Stimulated activated naive B cell treated with anti-CD40 and anti-IgM and Interleukin-4, amounts not matched to agents 10 μg/mL and 1 μg/mL and 100 μg/mL, for 72 hours (primary cell): ENCODE results near the gene RALB.
A peak's percentile ranks its signal among the peaks of the same experiment; 100 is the strongest.

Experiments
- ATAC-seq, 2 donors: fragments of 150-1000 bp; cut with Tn5 transposase; replicated peaks; 2 replicates each; pipeline ENCODE4 v1.10.0; 2021; ENCODE audit warnings: moderate library complexity in 1 of 2
- DNase-seq: peaks from one replicate; pipeline ENCODE4 v3.0.0; 2021
- H3K27ac Mint-ChIP-seq: one replicate; pipeline ENCODE4 v1.8.0; 2022; ENCODE audit warnings: mild to moderate bottlenecking, mixed read lengths
- H3K27me3 Mint-ChIP-seq, 2 donors: one replicate each; pipeline ENCODE4 v1.8.0; 2022; ENCODE audit warnings: mixed read lengths in 2 of 2
- H3K36me3 Mint-ChIP-seq, 2 donors: one replicate each; pipeline ENCODE4 v1.8.0; 2022; ENCODE audit warnings: mixed read lengths in 2 of 2, mild to moderate bottlenecking in 1 of 2
- H3K4me1 Mint-ChIP-seq, 2 donors: one replicate each; pipeline ENCODE4 v1.8.0; 2022; ENCODE audit warnings: mixed read lengths in 2 of 2, mild to moderate bottlenecking in 1 of 2
- H3K4me3 Mint-ChIP-seq, 2 donors: one replicate each; pipeline ENCODE4 v1.8.0; 2022; ENCODE audit warnings: mild to moderate bottlenecking in 2 of 2, mixed read lengths in 2 of 2, moderate library complexity in 1 of 2
- H3K9me3 Mint-ChIP-seq, 2 donors: one replicate each; pipeline ENCODE4 v1.8.0; 2022; ENCODE audit warnings: mixed read lengths in 2 of 2, mild to moderate bottlenecking in 1 of 2

Gene RALB

GRCh38 chr2:120293096-120294007 is 40.7 kb downstream of the RALB start:
- no peak overlapping the region for H3K4me3 Mint-ChIP-seq
- DNase-seq (no peak), ATAC-seq (no peak)
- no peaks in the 10 kb centered on the region for H3K27me3 Mint-ChIP-seq
- peaks cover 69% of the 10 kb centered on the region in 2 donors for H3K36me3 Mint-ChIP-seq
- no peaks in the 10 kb centered on the region for H3K9me3 Mint-ChIP-seq
- peak overlapping the region; percentile 74 for H3K27ac Mint-ChIP-seq
- peaks cover 15 to 30% of the 10 kb centered on the region in 2 donors for H3K4me1 Mint-ChIP-seq

DNA sequence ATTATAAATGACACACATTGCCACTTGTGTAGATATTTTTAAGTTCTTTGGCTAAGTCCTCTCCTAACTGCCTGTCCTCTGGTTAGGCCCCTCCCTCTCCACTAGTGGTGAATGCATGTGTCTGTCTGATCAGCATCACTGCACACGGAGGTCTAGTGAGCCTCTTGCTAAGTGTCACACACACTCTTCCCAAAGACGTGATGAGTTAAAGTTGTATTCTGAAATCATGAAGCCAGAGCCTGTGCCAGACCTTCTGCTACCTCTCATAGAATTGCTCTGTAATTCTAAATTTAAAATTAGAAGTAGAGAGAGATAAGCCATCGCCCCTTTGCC is 41.3 kb downstream of the RALB start:
- Mint-ChIP-seq H3K36me3 (peaks cover 67 to 69% of the 10 kb centered on the region in 2 donors), H3K27ac (peak overlapping the region; percentile 74), H3K4me3 (no peak overlapping the region)

DNA sequence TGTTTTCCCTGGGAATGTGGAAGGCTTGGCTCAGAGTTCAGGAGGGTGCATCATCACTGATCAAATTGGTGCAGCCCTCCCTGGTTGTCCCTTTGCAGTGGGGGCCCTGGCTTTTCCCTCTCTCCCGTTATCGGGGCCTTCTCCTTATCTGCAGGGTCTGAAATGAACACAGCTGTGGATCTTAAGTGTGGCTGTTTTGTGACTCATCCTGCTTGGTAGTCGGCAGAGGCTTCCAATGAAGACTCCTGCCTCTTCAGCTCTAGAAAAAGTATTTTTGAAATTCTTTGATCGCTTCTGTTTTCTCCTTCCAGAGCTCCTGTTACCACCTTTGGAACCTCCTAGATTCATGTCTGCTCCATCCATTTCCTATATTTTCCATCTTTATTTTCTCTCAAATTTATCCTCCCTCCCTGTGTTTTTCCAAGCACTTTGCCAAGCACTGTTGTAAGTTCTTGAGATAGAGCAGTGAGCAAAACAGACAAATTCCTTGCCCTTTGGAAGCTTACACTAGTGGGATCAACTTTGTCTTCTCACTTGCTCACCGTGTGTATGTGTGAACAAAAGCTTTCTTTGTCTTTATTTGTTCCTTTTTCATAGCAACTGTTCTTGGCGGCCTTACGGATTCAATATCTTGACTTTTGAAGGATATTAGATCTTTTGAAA is 45.7 kb downstream of the RALB start:
- Mint-ChIP-seq H3K36me3 (peaks cover 60 to 70% of the 10 kb centered on the region in 2 donors), H3K9me3 (no peaks in the 10 kb centered on the region), H3K27me3 (no peaks in the 10 kb centered on the region), H3K4me1 (peaks cover 8 to 18% of the 10 kb centered on the region in 2 donors), H3K27ac (no peak overlapping the region), H3K4me3 (no peak overlapping the region)
- ATAC-seq (no peak), DNase-seq (no peak)

More for the DNA sequence above, 41.3 kb downstream of the RALB start:
- Mint-ChIP-seq H3K9me3 (no peaks in the 10 kb centered on the region), H3K27me3 (no peaks in the 10 kb centered on the region), H3K4me1 (peaks cover 12 to 24% of the 10 kb centered on the region in 2 donors)
- DNase-seq (no peak), ATAC-seq (peak in 1 of 2 donors; percentile 76)

DNA sequence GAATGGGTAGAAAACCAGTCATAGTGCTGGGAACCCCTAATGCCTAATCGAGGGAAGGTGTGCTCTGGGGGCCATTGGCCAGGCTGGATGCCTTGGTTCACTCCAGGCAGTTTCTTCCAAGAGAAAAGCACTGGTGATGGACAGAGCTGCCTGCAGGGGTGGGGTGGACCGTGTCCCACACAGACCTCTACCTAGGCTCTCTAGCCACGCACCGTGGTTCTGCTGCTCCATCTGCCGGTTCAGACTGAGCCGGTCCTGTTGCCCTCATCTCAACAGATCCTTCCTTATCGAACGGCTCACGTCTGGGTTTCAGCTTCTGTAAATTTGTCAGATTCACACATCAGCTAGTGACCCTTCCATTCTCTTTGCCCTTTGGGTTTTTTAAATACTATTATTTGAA is 46.4 kb downstream of the RALB start:
- DNase-seq (no peak), ATAC-seq (no peak)
- Mint-ChIP-seq H3K27ac (no peak overlapping the region), H3K4me1 (peaks cover 9 to 16% of the 10 kb centered on the region in 2 donors), H3K9me3 (no peaks in the 10 kb centered on the region), H3K27me3 (no peaks in the 10 kb centered on the region), H3K4me3 (no peak overlapping the region), H3K36me3 (peaks cover 57 to 70% of the 10 kb centered on the region in 2 donors)

- no peak for ATAC-seq
These were observed 46.9 kb downstream of the RALB start for GRCh38 chr2:120299561-120299960.

DNA sequence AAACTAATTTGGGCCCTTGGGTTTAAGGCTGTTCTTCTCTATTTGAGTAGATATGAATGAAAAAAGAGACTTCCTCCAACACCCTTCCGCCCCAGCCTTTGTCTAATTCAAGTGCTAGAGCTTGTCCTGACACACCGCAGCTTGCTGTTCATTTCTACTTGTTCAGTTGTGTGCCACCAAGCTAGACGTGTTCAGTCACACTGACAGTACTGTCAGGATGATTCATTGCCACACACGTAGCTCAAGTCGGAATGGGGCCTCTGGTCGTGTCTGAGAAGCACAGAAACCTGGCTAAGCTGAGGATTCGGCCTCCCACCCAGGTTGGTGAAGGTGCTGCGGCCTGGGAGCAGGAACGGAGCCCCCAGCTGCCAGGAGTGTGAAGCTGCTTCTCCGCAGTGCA is 47.7 kb downstream of the RALB start:
- peaks cover 53 to 68% of the 10 kb centered on the region in 2 donors for H3K36me3 Mint-ChIP-seq
- H3K4me3 Mint-ChIP-seq, result no peak overlapping the region
- ATAC-seq (no peak), DNase-seq (no peak)
- no peaks in the 10 kb centered on the region for H3K27me3 Mint-ChIP-seq
- no peaks in the 10 kb centered on the region for H3K9me3 Mint-ChIP-seq
- peaks cover 8 to 16% of the 10 kb centered on the region in 2 donors for H3K4me1 Mint-ChIP-seq
- H3K27ac Mint-ChIP-seq, result peak overlapping the region; percentile 42

More at GRCh38 chr2:120299561-120299960, 46.9 kb downstream of the RALB start:
- H3K4me3 Mint-ChIP-seq, result no peak overlapping the region
- H3K4me1 Mint-ChIP-seq, result peaks cover 8 to 16% of the 10 kb centered on the region in 2 donors
- DNase-seq, result no peak
- no peaks in the 10 kb centered on the region for H3K27me3 Mint-ChIP-seq
- H3K27ac Mint-ChIP-seq, result no peak overlapping the region
- peaks cover 56 to 69% of the 10 kb centered on the region in 2 donors for H3K36me3 Mint-ChIP-seq
- no peaks in the 10 kb centered on the region for H3K9me3 Mint-ChIP-seq

- ATAC-seq, result no peak
- DNase-seq, result no peak
- Mint-ChIP-seq H3K36me3 (peaks cover 54 to 69% of the 10 kb centered on the region in 2 donors), H3K9me3 (no peaks in the 10 kb centered on the region), H3K27ac (no peak overlapping the region), H3K27me3 (no peaks in the 10 kb centered on the region), H3K4me3 (no peak overlapping the region), H3K4me1 (peaks cover 12 to 23% of the 10 kb centered on the region in 2 donors)
These were observed 48.6 kb downstream of the RALB start for GRCh38 chr2:120301284-120301683.

DNA sequence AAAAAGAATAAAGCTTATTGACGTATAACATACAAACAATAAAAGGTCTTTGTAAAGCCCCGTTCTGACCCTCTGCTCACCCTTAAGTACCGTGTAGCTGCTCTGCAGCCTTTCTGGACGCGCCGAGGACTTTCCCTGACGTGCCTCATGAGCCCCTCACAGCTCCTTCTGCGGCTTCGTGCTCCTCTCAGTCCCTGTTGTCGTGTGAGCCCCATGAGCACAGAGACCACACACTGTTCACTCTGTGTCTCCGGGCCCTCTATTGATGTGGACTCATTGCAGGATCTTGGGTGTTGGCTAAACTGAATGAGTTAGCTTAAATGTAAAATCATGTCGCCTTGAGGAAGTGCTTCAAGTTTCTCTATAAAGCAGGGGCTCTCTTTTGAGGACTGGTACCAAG is 49.6 kb downstream of the RALB start:
- Mint-ChIP-seq H3K4me1 (peaks cover 12 to 24% of the 10 kb centered on the region in 2 donors), H3K4me3 (no peak overlapping the region), H3K27ac (no peak overlapping the region), H3K27me3 (no peaks in the 10 kb centered on the region), H3K9me3 (no peaks in the 10 kb centered on the region), H3K36me3 (peaks cover 51 to 64% of the 10 kb centered on the region in 2 donors)
- no peak for ATAC-seq
- no peak for DNase-seq

GRCh38 chr2:120303177-120303576 is 50.5 kb downstream of the RALB start:
- Mint-ChIP-seq H3K27me3 (no peaks in the 10 kb centered on the region), H3K4me3 (no peak overlapping the region), H3K27ac (peak overlapping the region; percentile 33), H3K9me3 (no peaks in the 10 kb centered on the region), H3K36me3 (peaks cover 48 to 62% of the 10 kb centered on the region in 2 donors), H3K4me1 (peaks cover 18 to 33% of the 10 kb centered on the region in 2 donors)
- no peak for DNase-seq
- no peak for ATAC-seq

DNA sequence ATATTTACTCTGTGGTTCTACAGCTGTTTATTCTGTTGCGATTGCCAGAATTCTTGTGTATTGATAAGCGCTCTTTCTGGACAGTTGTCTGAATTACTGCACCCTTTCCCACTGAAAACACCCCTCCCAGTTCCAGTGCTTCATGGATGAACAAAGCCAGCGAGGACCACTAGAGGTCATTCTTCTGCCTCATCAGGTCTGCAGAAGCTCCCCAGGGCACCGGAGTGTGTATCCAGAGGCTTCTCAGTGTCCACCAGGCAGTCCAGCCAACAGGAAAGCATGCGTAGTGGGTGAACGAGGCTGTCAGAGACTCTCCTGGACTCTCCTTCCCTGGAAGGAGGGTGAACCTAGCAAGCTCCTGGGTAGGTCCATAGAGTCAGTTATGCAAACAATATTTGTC is 52.6 kb downstream of the RALB start:
- H3K4me1 Mint-ChIP-seq, result peaks cover 21 to 40% of the 10 kb centered on the region in 2 donors
- peaks cover 40 to 45% of the 10 kb centered on the region in 2 donors for H3K36me3 Mint-ChIP-seq
- H3K9me3 Mint-ChIP-seq, result no peaks in the 10 kb centered on the region
- no peaks in the 10 kb centered on the region for H3K27me3 Mint-ChIP-seq
- H3K4me3 Mint-ChIP-seq, result no peak overlapping the region
- H3K27ac Mint-ChIP-seq, result no peak overlapping the region
- ATAC-seq, result no peak
- DNase-seq, result no peak

- Mint-ChIP-seq H3K4me3 (no peak overlapping the region), H3K27me3 (no peaks in the 10 kb centered on the region), H3K36me3 (peaks cover 36 to 42% of the 10 kb centered on the region in 2 donors), H3K9me3 (no peaks in the 10 kb centered on the region), H3K27ac (peak overlapping the region; percentile 4), H3K4me1 (peaks cover 24 to 46% of the 10 kb centered on the region in 2 donors)
- DNase-seq (no peak), ATAC-seq (no peak)
These were observed 53.4 kb downstream of the RALB start for GRCh38 chr2:120305937-120306490.

GRCh38 chr2:120307482-120307881 is 54.8 kb downstream of the RALB start:
- Mint-ChIP-seq H3K9me3 (no peaks in the 10 kb centered on the region), H3K36me3 (peaks cover 29 to 30% of the 10 kb centered on the region in 2 donors), H3K4me3 (no peak overlapping the region), H3K27ac (no peak overlapping the region), H3K27me3 (no peaks in the 10 kb centered on the region), H3K4me1 (peaks cover 22 to 42% of the 10 kb centered on the region in 2 donors)
- no peak for DNase-seq
- ATAC-seq, result no peak

DNA sequence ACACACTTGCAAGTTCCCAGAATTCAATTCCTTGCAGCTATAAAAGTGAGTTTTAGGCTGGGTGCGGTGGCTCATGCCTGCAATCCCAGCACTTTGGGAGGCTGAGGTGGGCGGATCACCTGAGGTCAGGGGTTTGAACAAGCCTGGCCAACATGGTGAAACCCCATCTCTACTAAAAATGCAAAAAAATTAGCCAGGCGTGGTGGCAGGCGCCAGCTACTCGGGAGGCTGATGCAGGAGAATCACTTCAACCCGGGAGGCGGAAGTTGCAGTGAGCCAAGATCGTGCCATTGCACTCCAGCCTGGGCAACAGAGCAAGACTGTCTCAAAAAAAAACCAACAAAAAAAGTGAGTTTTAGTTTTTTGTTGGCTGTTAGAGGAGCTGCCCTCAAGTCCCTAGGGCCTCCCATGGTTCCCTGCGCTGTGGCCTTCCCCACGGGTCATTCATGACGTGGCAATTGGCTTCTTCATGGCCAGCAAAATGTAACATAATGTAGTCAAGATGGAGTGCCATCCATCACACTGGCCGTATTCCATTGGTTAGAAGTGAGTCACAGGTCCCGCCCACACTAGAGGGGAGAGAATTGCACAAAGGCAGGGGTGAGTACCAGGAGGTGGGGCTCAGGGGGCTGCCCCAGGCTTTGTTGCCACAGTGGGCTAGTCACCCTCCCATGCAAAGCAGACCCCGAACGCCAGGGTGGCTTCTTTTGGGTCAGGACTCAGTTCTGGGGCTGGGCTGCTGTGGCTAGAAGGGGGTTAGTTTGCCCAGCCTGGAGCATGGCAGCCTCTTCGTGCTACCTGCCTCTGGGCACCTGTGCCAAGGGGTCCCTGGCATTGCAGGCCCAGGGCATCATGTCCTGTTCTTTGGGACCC is 55.6 kb downstream of the RALB start:
- DNase-seq (no peak), ATAC-seq (peak; percentile 15 to 47)
- H3K9me3 Mint-ChIP-seq, result no peaks in the 10 kb centered on the region
- H3K4me3 Mint-ChIP-seq, result peak overlapping the region in 1 of 2 donors; percentile 10
- H3K27me3 Mint-ChIP-seq, result peaks cover 0 to under 1% of the 10 kb centered on the region in 2 donors
- H3K4me1 Mint-ChIP-seq, result peaks cover 23 to 43% of the 10 kb centered on the region in 2 donors
- H3K36me3 Mint-ChIP-seq, result peaks cover 22 to 23% of the 10 kb centered on the region in 2 donors
- peak overlapping the region; percentile 31 for H3K27ac Mint-ChIP-seq

- H3K36me3 Mint-ChIP-seq, result peaks cover 20 to 22% of the 10 kb centered on the region in 2 donors
- H3K27ac Mint-ChIP-seq, result no peak overlapping the region
- DNase-seq (no peak), ATAC-seq (peak; percentile 42 to 61)
- H3K4me1 Mint-ChIP-seq, result peaks cover 22 to 61% of the 10 kb centered on the region in 2 donors
- H3K27me3 Mint-ChIP-seq, result peaks cover 9 to 20% of the 10 kb centered on the region in 2 donors
- H3K4me3 Mint-ChIP-seq, result no peak overlapping the region
- no peaks in the 10 kb centered on the region for H3K9me3 Mint-ChIP-seq
These were observed 57.5 kb downstream of the RALB start for GRCh38 chr2:120310136-120310535.
